WTC11 (cell line): ENCODE results near the gene KIF2C. TPM values are rescaled to one million over a fixed set of nuclear protein-coding genes. Genes with fewer than 3 reads are reported as not detected.
A peak's percentile ranks its signal among the peaks of the same experiment; 100 is the strongest.

Experiments used
- ATAC-seq: fragments of 200-7000 bp; cut with Tn5 transposase; 2 replicates; pipeline ENCODE4 v1.10.0; 2021; ENCODE audit warnings: mild to moderate bottlenecking, moderate library complexity
- CTCF ChIA-PET: fragments of 300-600 bp; sonication (Branson Sonifier 250); formaldehyde crosslinking; loops from one replicate; lab custom pipeline; 2021; ENCODE audit warnings: antibody characterized with exemption; lab: Charles Lee
- POLR2A ChIA-PET: fragments of 350-600 bp; sonication (Branson Sonifier 250); formaldehyde crosslinking; loops from one replicate; lab custom pipeline; 2021; ENCODE audit warnings: antibody characterized with exemption; lab: Charles Lee
- DNase-seq: peaks from one replicate; pipeline ENCODE4 v3.0.0; 2021; ENCODE audit warnings: low spot score
- H3K27ac Mint-ChIP-seq: 2 replicates; pipeline ENCODE4 v1.8.0; 2021; ENCODE audit warnings: mixed read lengths
- H3K27me3 Mint-ChIP-seq: 2 replicates; pipeline ENCODE4 v1.8.0; 2021; ENCODE audit warnings: low read depth, mild to moderate bottlenecking, moderate library complexity, mixed read lengths
- H3K36me3 Mint-ChIP-seq: 2 replicates; pipeline ENCODE4 v1.8.0; 2021; ENCODE audit warnings: mixed read lengths
- H3K4me1 Mint-ChIP-seq: 2 replicates; pipeline ENCODE4 v1.8.0; 2022; ENCODE audit warnings: mixed read lengths
- H3K4me3 Mint-ChIP-seq: 2 replicates; pipeline ENCODE4 v1.8.0; 2021; ENCODE audit warnings: mild to moderate bottlenecking, moderate library complexity, mixed read lengths
- H3K9me3 Mint-ChIP-seq: 2 replicates; pipeline ENCODE4 v1.8.0; 2021; ENCODE audit warnings: mixed read lengths
- ARID4B ChIP-seq: sonication (generic); formaldehyde crosslinking; IDR thresholded peaks from 2 replicates; pipeline ENCODE4 v1.8.0; 2023; ENCODE audit warnings: missing genetic modification reagents, mild to moderate bottlenecking, borderline replicate concordance
- CREM ChIP-seq: sonication (generic); formaldehyde crosslinking; IDR thresholded peaks from 2 replicates; pipeline ENCODE4 v1.8.1; 2022; ENCODE audit warnings: mild to moderate bottlenecking, missing genetic modification reagents, moderate library complexity
- ESRRA ChIP-seq: sonication (generic); formaldehyde crosslinking; IDR thresholded peaks from 2 replicates; pipeline ENCODE4 v1.8.1; 2022; ENCODE audit warnings: mild to moderate bottlenecking, missing genetic modification reagents, borderline replicate concordance
- FOXK1 ChIP-seq: sonication (generic); formaldehyde crosslinking; IDR thresholded peaks from 2 replicates; pipeline ENCODE4 v1.8.0; 2022; ENCODE audit warnings: mild to moderate bottlenecking, moderate library complexity, missing genetic modification reagents
- FOXP1 ChIP-seq: sonication (generic); formaldehyde crosslinking; IDR thresholded peaks from 2 replicates; pipeline ENCODE4 v1.8.0; 2022; ENCODE audit warnings: missing genetic modification reagents, mild to moderate bottlenecking, moderate library complexity, borderline replicate concordance
- JUN ChIP-seq: sonication (generic); formaldehyde crosslinking; IDR thresholded peaks from 2 replicates; pipeline ENCODE4 v1.8.0; 2023; ENCODE audit warnings: mild to moderate bottlenecking, missing genetic modification reagents
- KAT7 ChIP-seq: sonication (generic); formaldehyde crosslinking; IDR thresholded peaks from 2 replicates; pipeline ENCODE4 v1.8.1; 2023; ENCODE audit warnings: missing genetic modification reagents, mild to moderate bottlenecking, borderline replicate concordance
- MAX ChIP-seq: sonication (generic); formaldehyde crosslinking; IDR thresholded peaks from 2 replicates; pipeline ENCODE4 v1.8.0; 2022; ENCODE audit warnings: mild to moderate bottlenecking, missing genetic modification reagents
- MXD4 ChIP-seq: fragments of 250-450 bp; sonication (Bioruptor Pico); IDR thresholded peaks from 2 replicates; pipeline ENCODE4 v1.8.0; 2021; ENCODE audit warnings: mild to moderate bottlenecking, moderate library complexity, borderline replicate concordance
- MYBL2 ChIP-seq: sonication (generic); formaldehyde crosslinking; IDR thresholded peaks from 2 replicates; pipeline ENCODE4 v1.8.1; 2023; ENCODE audit warnings: mild to moderate bottlenecking, moderate library complexity, missing genetic modification reagents
- NFATC4 ChIP-seq: fragments of 250-450 bp; sonication (Bioruptor Pico); IDR thresholded peaks from 2 replicates; pipeline ENCODE4 v1.9.0; 2021; ENCODE audit warnings: mild to moderate bottlenecking
- NFE2L1 ChIP-seq: sonication (generic); formaldehyde crosslinking; IDR thresholded peaks from 2 replicates; pipeline ENCODE4 v1.8.1; 2023; ENCODE audit warnings: missing genetic modification reagents
- NR1H2 ChIP-seq: sonication (generic); formaldehyde crosslinking; IDR thresholded peaks from 2 replicates; pipeline ENCODE4 v1.9.0; 2021; ENCODE audit warnings: mild to moderate bottlenecking, moderate library complexity, missing genetic modification reagents
- RELA ChIP-seq: sonication (generic); formaldehyde crosslinking; IDR thresholded peaks from 2 replicates; pipeline ENCODE4 v1.8.1; 2022; ENCODE audit warnings: missing genetic modification reagents, mild to moderate bottlenecking, borderline replicate concordance
- SP1 ChIP-seq: sonication (generic); formaldehyde crosslinking; conservative IDR thresholded peaks from 2 replicates; pipeline ENCODE4 v1.8.1; 2022; ENCODE audit warnings: missing genetic modification reagents
- TEAD1 ChIP-seq: sonication (generic); formaldehyde crosslinking; IDR thresholded peaks from 2 replicates; pipeline ENCODE4 v1.8.0; 2022; ENCODE audit warnings: mild to moderate bottlenecking, missing genetic modification reagents
- USF1 ChIP-seq: sonication (generic); formaldehyde crosslinking; IDR thresholded peaks from 2 replicates; pipeline ENCODE4 v1.8.0; 2022; ENCODE audit warnings: mild to moderate bottlenecking, missing genetic modification reagents
- ZBTB21 ChIP-seq: sonication (generic); formaldehyde crosslinking; IDR thresholded peaks from 2 replicates; pipeline ENCODE4 v1.8.1; 2023; ENCODE audit warnings: mild to moderate bottlenecking, missing genetic modification reagents, borderline replicate concordance
- ZNF232 ChIP-seq: sonication (generic); formaldehyde crosslinking; IDR thresholded peaks from 2 replicates; pipeline ENCODE4 v1.8.0; 2022; ENCODE audit warnings: mild to moderate bottlenecking, missing genetic modification reagents
- total RNA-seq: library from RNA; stranded (reverse); gene quantifications from 3 replicates; pipeline ENCODE4 v1.2.3, GENCODE V29; 2021
- TF ChIP-seq, protein P1 (sequence below): sonication (generic); formaldehyde crosslinking; IDR thresholded peaks from 2 replicates; pipeline ENCODE4 v1.8.1; 2022; ENCODE audit warnings: mild to moderate bottlenecking, moderate library complexity, missing genetic modification reagents
- TF ChIP-seq, protein P2 (sequence below): sonication (generic); formaldehyde crosslinking; IDR thresholded peaks from 2 replicates; pipeline ENCODE4 v1.8.1; 2023; ENCODE audit warnings: mild to moderate bottlenecking, missing genetic modification reagents, moderate library complexity
- TF ChIP-seq, protein P3 (sequence below): sonication (generic); formaldehyde crosslinking; IDR thresholded peaks from 2 replicates; pipeline ENCODE4 v1.8.1; 2023; ENCODE audit warnings: mild to moderate bottlenecking, moderate library complexity, missing genetic modification reagents
- TF ChIP-seq, protein P4 (sequence below): sonication (generic); formaldehyde crosslinking; IDR thresholded peaks from 2 replicates; pipeline ENCODE4 v1.8.0; 2022; ENCODE audit warnings: mild to moderate bottlenecking, missing genetic modification reagents
- TF ChIP-seq, protein P5 (sequence below): sonication (generic); formaldehyde crosslinking; IDR thresholded peaks from 2 replicates; pipeline ENCODE4 v1.8.1; 2022; ENCODE audit warnings: mild to moderate bottlenecking, missing genetic modification reagents, moderate library complexity, borderline replicate concordance

Gene KIF2C
- total RNA-seq, 1 experiment from 2014 or later, result 93.8 TPM

- peaks cover 47% of the 10 kb centered on the region for H3K36me3 Mint-ChIP-seq
- H3K27ac Mint-ChIP-seq, result peak within 1 kb of the TSS; percentile 97
- peak within 1 kb of the TSS; percentile 87 for H3K4me3 Mint-ChIP-seq
- no peaks in the 10 kb centered on the region for H3K9me3 Mint-ChIP-seq
- no peaks in the 10 kb centered on the region for H3K27me3 Mint-ChIP-seq
- POLR2A ChIA-PET, result interaction anchor here (0.6 to 2.8 kb wide), 19 partner anchors 8 to 1126 kb away, joined by 3 to 19 read pairs (median 4); partner anchors contain the start of genes ARMH1, BTBD19, HECTD3 and KDM4A
- ATAC-seq, result peak; percentile 88
- DNase-seq, result peak; percentile 93
- CTCF ChIA-PET, result interaction anchor here (1.7 to 2.0 kb wide), 2 partner anchors 12 to 18 kb away, joined by 5 to 9 read pairs; partner anchors contain the start of gene BEST4
- H3K4me1 Mint-ChIP-seq, result peaks cover 22% of the 10 kb centered on the region
- TF ChIP-seq, protein P1, sequence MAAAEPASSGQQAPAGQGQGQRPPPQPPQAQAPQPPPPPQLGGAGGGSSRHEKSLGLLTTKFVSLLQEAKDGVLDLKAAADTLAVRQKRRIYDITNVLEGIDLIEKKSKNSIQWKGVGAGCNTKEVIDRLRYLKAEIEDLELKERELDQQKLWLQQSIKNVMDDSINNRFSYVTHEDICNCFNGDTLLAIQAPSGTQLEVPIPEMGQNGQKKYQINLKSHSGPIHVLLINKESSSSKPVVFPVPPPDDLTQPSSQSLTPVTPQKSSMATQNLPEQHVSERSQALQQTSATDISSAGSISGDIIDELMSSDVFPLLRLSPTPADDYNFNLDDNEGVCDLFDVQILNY (CRISPR knock-in tag), result no peak
- TF ChIP-seq CREM (CRISPR knock-in tag) (peak; percentile 99), NR1H2 (no peak), USF1 (CRISPR knock-in tag) (peak; percentile 76; the same call in 1 of the 2 replicates), NFATC4 (CRISPR knock-in tag) (no peak), JUN (peak; percentile 59; the same call in 1 of the 2 replicates), FOXP1 (CRISPR knock-in tag) (peak; percentile 22), RELA (CRISPR knock-in tag) (0 out of 2 replicates have a peak, but pooled peaks have one; percentile 22), MYBL2 (CRISPR knock-in tag) (peak; percentile 75; the same call in 1 of the 2 replicates), ARID4B (CRISPR knock-in tag) (peak; percentile 79; the same call in 1 of the 2 replicates), NFE2L1 (CRISPR knock-in tag) (peak; percentile 67), ZBTB21 (peak; percentile 82; the same call in 1 of the 2 replicates), KAT7 (peak; percentile 89), ESRRA (CRISPR knock-in tag) (peak; percentile 92), FOXK1 (peak; percentile 97), TEAD1 (CRISPR knock-in tag) (peak; percentile 90), SP1 (CRISPR knock-in tag) (peak; percentile 98), MAX (CRISPR knock-in tag) (peak; percentile 97), MXD4 (CRISPR knock-in tag) (no peak), ZNF232 (CRISPR knock-in tag) (peak; percentile 75)
- TF ChIP-seq, protein P2, sequence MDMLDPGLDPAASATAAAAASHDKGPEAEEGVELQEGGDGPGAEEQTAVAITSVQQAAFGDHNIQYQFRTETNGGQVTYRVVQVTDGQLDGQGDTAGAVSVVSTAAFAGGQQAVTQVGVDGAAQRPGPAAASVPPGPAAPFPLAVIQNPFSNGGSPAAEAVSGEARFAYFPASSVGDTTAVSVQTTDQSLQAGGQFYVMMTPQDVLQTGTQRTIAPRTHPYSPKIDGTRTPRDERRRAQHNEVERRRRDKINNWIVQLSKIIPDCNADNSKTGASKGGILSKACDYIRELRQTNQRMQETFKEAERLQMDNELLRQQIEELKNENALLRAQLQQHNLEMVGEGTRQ, result peak; percentile 75
- TF ChIP-seq, protein P3, sequence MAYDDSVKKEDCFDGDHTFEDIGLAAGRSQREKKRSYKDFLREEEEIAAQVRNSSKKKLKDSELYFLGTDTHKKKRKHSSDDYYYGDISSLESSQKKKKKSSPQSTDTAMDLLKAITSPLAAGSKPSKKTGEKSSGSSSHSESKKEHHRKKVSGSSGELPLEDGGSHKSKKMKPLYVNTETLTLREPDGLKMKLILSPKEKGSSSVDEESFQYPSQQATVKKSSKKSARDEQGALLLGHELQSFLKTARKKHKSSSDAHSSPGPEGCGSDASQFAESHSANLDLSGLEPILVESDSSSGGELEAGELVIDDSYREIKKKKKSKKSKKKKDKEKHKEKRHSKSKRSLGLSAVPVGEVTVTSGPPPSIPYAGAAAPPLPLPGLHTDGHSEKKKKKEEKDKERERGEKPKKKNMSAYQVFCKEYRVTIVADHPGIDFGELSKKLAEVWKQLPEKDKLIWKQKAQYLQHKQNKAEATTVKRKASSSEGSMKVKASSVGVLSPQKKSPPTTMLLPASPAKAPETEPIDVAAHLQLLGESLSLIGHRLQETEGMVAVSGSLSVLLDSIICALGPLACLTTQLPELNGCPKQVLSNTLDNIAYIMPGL (CRISPR knock-in tag), result peak; percentile 73
- TF ChIP-seq, protein P4, sequence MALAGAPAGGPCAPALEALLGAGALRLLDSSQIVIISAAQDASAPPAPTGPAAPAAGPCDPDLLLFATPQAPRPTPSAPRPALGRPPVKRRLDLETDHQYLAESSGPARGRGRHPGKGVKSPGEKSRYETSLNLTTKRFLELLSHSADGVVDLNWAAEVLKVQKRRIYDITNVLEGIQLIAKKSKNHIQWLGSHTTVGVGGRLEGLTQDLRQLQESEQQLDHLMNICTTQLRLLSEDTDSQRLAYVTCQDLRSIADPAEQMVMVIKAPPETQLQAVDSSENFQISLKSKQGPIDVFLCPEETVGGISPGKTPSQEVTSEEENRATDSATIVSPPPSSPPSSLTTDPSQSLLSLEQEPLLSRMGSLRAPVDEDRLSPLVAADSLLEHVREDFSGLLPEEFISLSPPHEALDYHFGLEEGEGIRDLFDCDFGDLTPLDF (CRISPR knock-in tag), result peak; percentile 82; the same call in 1 of the 2 replicates
- TF ChIP-seq, protein P5, sequence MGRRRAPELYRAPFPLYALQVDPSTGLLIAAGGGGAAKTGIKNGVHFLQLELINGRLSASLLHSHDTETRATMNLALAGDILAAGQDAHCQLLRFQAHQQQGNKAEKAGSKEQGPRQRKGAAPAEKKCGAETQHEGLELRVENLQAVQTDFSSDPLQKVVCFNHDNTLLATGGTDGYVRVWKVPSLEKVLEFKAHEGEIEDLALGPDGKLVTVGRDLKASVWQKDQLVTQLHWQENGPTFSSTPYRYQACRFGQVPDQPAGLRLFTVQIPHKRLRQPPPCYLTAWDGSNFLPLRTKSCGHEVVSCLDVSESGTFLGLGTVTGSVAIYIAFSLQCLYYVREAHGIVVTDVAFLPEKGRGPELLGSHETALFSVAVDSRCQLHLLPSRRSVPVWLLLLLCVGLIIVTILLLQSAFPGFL (CRISPR knock-in tag), result 0 out of 2 replicates have a peak, but pooled peaks have one; percentile 47
Observed at GRCh38 chr1:44775078-44775929, 35.7 kb downstream of the KIF2C start, which contains the start of gene RPS8. Gene RPS8 (plus strand): TSS chr1:44775540. CDS start chr1:44775597, 57 bp downstream.
